Liver (tissue), 9 donors: ENCODE results near the gene ARHGAP35. TPM values are rescaled to one million over a fixed set of nuclear protein-coding genes. Genes with fewer than 3 reads are reported as not detected.

Experiments used
- DNase-seq: peaks from one replicate; pipeline ENCODE4 v3.0.0-alpha.2; 2017; ENCODE audit warnings: low spot score
- H3K27ac ChIP-seq, 2 donors: one replicate each; pipeline ENCODE4 v1.7.0; 2013; ENCODE audit warnings: inconsistent platforms in 2 of 2, low read length in 2 of 2, control low read depth in 1 of 2, low read depth in 1 of 2, mild to moderate bottlenecking in 1 of 2
- H3K27me3 ChIP-seq, 4 donors: one replicate each; pipeline versions ENCODE4 v1.6.1 to v1.7.0; 2013; ENCODE audit warnings: low read length in 3 of 4, inconsistent platforms in 1 of 4, mild to moderate bottlenecking in 1 of 4, moderate library complexity in 1 of 4; ENCODE audit not compliant: control insufficient read depth in 4 of 4, insufficient read depth in 4 of 4
- H3K36me3 ChIP-seq, 4 donors: one replicate each; pipeline versions ENCODE4 v1.6.1 to v1.7.0; 2013; ENCODE audit warnings: low read length in 3 of 4, mild to moderate bottlenecking in 3 of 4, low read depth in 1 of 4, moderate library complexity in 1 of 4; ENCODE audit not compliant: control insufficient read depth in 4 of 4, insufficient read depth in 3 of 4
- H3K4me1 ChIP-seq, 4 donors: one replicate each; pipeline versions ENCODE4 v1.6.1 to v1.7.0; 2013; ENCODE audit warnings: low read length in 3 of 4, mild to moderate bottlenecking in 3 of 4, moderate library complexity in 1 of 4; ENCODE audit not compliant: control insufficient read depth in 4 of 4, insufficient read depth in 4 of 4
- H3K4me3 ChIP-seq, 3 donors: one replicate each; pipeline versions ENCODE4 v1.6.1 to v1.7.0; 2013; ENCODE audit warnings: low read length in 3 of 3, control low read depth in 1 of 3, low read depth in 1 of 3, mild to moderate bottlenecking in 1 of 3
- H3K9ac ChIP-seq, 2 donors: one replicate each; pipeline ENCODE4 v1.7.0; 2013; ENCODE audit warnings: low read length in 2 of 2, mild to moderate bottlenecking in 2 of 2, moderate library complexity in 2 of 2, control low read depth in 1 of 2, low read depth in 1 of 2
- H3K9me3 ChIP-seq, 4 donors: one replicate each; pipeline versions ENCODE4 v1.6.1 to v1.7.0; 2013; ENCODE audit warnings: low read length in 3 of 4; ENCODE audit not compliant: control insufficient read depth in 4 of 4
- EGR1 ChIP-seq, 2 donors: IDR thresholded peaks; 2 replicates each; pipeline ENCODE4 v1.6.1; 2016 to 2018; ENCODE audit warnings: antibody characterized with exemption in 2 of 2, low read depth in 2 of 2
- FOXA1 ChIP-seq: IDR thresholded peaks from 2 replicates; pipeline ENCODE4 v1.6.1; 2016; ENCODE audit warnings: antibody characterized with exemption
- FOXA2 ChIP-seq: IDR thresholded peaks from 2 replicates; pipeline ENCODE4 v1.6.1; 2016; ENCODE audit warnings: antibody characterized with exemption
- GABPA ChIP-seq, 2 donors: IDR thresholded peaks in 1 of 2; conservative IDR thresholded peaks in 1 of 2; 2 replicates each; pipeline ENCODE4 v1.6.1; 2016; ENCODE audit warnings: antibody characterized with exemption in 2 of 2, mild to moderate bottlenecking in 1 of 2, moderate library complexity in 1 of 2
- HNF4A ChIP-seq, 2 donors: conservative IDR thresholded peaks; 2 replicates each; pipeline ENCODE4 v1.6.1; 2016; ENCODE audit warnings: antibody characterized with exemption in 2 of 2, mild to moderate bottlenecking in 2 of 2
- HNF4G ChIP-seq: IDR thresholded peaks from 2 replicates; pipeline ENCODE4 v1.6.1; 2016; ENCODE audit warnings: antibody characterized with exemption
- JUND ChIP-seq, 2 donors: IDR thresholded peaks; 2 replicates each; pipeline ENCODE4 v1.6.1; 2016; ENCODE audit warnings: antibody characterized with exemption in 2 of 2
- NR2F2 ChIP-seq: IDR thresholded peaks from 2 replicates; pipeline ENCODE4 v1.6.1; 2016; ENCODE audit warnings: antibody characterized with exemption
- RAD21 ChIP-seq, 2 donors: IDR thresholded peaks; 2 replicates each; pipeline ENCODE4 v1.6.1; 2016; ENCODE audit warnings: antibody characterized with exemption in 2 of 2, mild to moderate bottlenecking in 2 of 2
- RXRA ChIP-seq, 2 donors: IDR thresholded peaks; 2 replicates each; pipeline ENCODE4 v1.6.1; 2017 to 2018; ENCODE audit warnings: antibody characterized with exemption in 2 of 2, mild to moderate bottlenecking in 1 of 2
- SP1 ChIP-seq: IDR thresholded peaks from 2 replicates; pipeline ENCODE4 v1.6.1; 2018; ENCODE audit warnings: antibody characterized with exemption, mild to moderate bottlenecking
- TAF1 ChIP-seq: conservative IDR thresholded peaks from 2 replicates; pipeline ENCODE4 v1.6.1; 2016; ENCODE audit warnings: antibody characterized with exemption, mild to moderate bottlenecking
- YY1 ChIP-seq: IDR thresholded peaks from 2 replicates; pipeline ENCODE4 v1.6.1; 2016; ENCODE audit warnings: antibody characterized with exemption, mild to moderate bottlenecking
- WGBS: extraction: QIAGEN DNeasy Blood & Tissue Kit; methylation state at CpG from one replicate; pipeline ENCODE4 v1.1.7; 2013; 5-methylcytosine and 5-hydroxymethylcytosine counted together
- polyA plus RNA-seq, 2 donors: library from polyadenylated mRNA; stranded (reverse) in 1 of 2; unstranded in 1 of 2; fragments of 200-250 nt in 1 of 2; fragments of >200 nt in 1 of 2; fragmentation: Nextera tagmentation in 1 of 2; extraction: Ambion mirVana in 1 of 2; gene quantifications; one replicate each; pipeline versions ENCODE4 v1.2.1 to v1.2.3, GENCODE V29; 2013 to 2015
- total RNA-seq, 2 donors: library from RNA; depleted of rRNA; stranded (reverse); fragments of >200 nt; gene quantifications; one replicate each; pipeline ENCODE4 v1.2.3, GENCODE V29; 2014
- TF ChIP-seq, protein P1 (sequence below): fragments of 150-350 bp; IDR thresholded peaks from 2 replicates; pipeline ENCODE4 v1.5.1; 2017; ENCODE audit warnings: improper control_type of control experiment, low read depth, low read length; ENCODE audit not compliant: missing input control
- TF ChIP-seq, protein P2 (sequence below): IDR thresholded peaks from 2 replicates; pipeline ENCODE4 v1.6.1; 2016; ENCODE audit warnings: antibody characterized with exemption, mild to moderate bottlenecking
- TF ChIP-seq, protein P3 (sequence below): IDR thresholded peaks from 2 replicates; pipeline ENCODE4 v1.6.1; 2016; ENCODE audit warnings: antibody characterized with exemption
- TF ChIP-seq, protein P4 (sequence below): IDR thresholded peaks from 2 replicates; pipeline ENCODE4 v1.6.1; 2016; ENCODE audit warnings: antibody characterized with exemption
- TF ChIP-seq, protein P5 (sequence below): IDR thresholded peaks from 2 replicates; pipeline ENCODE4 v1.6.1; 2016; ENCODE audit warnings: antibody characterized with exemption
- donor health status: healthy.
- donor health status: healthy.
- donor health status: healthy.
- donor health status: healthy.
- donor health status: healthy.

The ARHGAP35 gene
- total and polyA plus RNA-seq, 4 donors = 15.5 to 49.2 (median 21.7) TPM

DNA sequence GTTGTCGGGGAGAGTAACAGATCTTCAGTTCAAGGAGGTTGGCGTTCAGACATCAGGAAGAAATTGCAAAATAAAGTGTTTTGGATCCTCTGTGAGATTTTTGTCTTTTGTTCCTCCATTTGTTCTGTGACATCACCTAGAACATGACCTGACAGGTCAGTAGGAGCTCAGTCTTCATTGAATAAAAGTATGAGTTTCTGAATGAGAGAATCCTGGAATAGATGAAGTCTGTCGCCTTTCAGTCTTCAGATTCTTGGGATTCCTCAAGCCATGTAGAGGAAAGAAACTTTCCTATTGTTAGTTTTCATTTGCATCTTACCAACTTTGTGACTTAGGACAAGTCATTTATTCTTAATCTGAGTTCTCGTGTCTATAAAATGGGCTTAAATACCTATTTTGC, 14.4 kb downstream of the ARHGAP35 start:
- no peak for TF ChIP-seq SP1
- TF ChIP-seq RAD21 (IDR thresholded peaks at IDR 0.05) = no peak
- no peak for TF ChIP-seq TAF1
- no peak for TF ChIP-seq EGR1 (IDR thresholded peaks at IDR 0.05; ENCODE audit: low read depth in 2 of 2)
- TF ChIP-seq, protein P1, sequence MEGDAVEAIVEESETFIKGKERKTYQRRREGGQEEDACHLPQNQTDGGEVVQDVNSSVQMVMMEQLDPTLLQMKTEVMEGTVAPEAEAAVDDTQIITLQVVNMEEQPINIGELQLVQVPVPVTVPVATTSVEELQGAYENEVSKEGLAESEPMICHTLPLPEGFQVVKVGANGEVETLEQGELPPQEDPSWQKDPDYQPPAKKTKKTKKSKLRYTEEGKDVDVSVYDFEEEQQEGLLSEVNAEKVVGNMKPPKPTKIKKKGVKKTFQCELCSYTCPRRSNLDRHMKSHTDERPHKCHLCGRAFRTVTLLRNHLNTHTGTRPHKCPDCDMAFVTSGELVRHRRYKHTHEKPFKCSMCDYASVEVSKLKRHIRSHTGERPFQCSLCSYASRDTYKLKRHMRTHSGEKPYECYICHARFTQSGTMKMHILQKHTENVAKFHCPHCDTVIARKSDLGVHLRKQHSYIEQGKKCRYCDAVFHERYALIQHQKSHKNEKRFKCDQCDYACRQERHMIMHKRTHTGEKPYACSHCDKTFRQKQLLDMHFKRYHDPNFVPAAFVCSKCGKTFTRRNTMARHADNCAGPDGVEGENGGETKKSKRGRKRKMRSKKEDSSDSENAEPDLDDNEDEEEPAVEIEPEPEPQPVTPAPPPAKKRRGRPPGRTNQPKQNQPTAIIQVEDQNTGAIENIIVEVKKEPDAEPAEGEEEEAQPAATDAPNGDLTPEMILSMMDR = no peak
- TF ChIP-seq, protein P2, sequence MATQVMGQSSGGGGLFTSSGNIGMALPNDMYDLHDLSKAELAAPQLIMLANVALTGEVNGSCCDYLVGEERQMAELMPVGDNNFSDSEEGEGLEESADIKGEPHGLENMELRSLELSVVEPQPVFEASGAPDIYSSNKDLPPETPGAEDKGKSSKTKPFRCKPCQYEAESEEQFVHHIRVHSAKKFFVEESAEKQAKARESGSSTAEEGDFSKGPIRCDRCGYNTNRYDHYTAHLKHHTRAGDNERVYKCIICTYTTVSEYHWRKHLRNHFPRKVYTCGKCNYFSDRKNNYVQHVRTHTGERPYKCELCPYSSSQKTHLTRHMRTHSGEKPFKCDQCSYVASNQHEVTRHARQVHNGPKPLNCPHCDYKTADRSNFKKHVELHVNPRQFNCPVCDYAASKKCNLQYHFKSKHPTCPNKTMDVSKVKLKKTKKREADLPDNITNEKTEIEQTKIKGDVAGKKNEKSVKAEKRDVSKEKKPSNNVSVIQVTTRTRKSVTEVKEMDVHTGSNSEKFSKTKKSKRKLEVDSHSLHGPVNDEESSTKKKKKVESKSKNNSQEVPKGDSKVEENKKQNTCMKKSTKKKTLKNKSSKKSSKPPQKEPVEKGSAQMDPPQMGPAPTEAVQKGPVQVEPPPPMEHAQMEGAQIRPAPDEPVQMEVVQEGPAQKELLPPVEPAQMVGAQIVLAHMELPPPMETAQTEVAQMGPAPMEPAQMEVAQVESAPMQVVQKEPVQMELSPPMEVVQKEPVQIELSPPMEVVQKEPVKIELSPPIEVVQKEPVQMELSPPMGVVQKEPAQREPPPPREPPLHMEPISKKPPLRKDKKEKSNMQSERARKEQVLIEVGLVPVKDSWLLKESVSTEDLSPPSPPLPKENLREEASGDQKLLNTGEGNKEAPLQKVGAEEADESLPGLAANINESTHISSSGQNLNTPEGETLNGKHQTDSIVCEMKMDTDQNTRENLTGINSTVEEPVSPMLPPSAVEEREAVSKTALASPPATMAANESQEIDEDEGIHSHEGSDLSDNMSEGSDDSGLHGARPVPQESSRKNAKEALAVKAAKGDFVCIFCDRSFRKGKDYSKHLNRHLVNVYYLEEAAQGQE = no peak
- TF ChIP-seq HNF4G = no peak
- TF ChIP-seq, protein P3, sequence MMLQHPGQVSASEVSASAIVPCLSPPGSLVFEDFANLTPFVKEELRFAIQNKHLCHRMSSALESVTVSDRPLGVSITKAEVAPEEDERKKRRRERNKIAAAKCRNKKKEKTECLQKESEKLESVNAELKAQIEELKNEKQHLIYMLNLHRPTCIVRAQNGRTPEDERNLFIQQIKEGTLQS = no peak
- no peak for TF ChIP-seq RXRA (IDR thresholded peaks at IDR 0.05)
- TF ChIP-seq FOXA1 = no peak
- TF ChIP-seq YY1 = no peak
- TF ChIP-seq GABPA (IDR thresholded peaks at IDR 0.05 in 1 of 2, conservative IDR thresholded peaks at IDR 0.05 in 1 of 2) = no peak
- TF ChIP-seq, protein P4, sequence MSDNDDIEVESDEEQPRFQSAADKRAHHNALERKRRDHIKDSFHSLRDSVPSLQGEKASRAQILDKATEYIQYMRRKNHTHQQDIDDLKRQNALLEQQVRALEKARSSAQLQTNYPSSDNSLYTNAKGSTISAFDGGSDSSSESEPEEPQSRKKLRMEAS = no peak
- TF ChIP-seq NR2F2 = no peak
- TF ChIP-seq HNF4A (conservative IDR thresholded peaks at IDR 0.05) = no peak
- TF ChIP-seq, protein P5, sequence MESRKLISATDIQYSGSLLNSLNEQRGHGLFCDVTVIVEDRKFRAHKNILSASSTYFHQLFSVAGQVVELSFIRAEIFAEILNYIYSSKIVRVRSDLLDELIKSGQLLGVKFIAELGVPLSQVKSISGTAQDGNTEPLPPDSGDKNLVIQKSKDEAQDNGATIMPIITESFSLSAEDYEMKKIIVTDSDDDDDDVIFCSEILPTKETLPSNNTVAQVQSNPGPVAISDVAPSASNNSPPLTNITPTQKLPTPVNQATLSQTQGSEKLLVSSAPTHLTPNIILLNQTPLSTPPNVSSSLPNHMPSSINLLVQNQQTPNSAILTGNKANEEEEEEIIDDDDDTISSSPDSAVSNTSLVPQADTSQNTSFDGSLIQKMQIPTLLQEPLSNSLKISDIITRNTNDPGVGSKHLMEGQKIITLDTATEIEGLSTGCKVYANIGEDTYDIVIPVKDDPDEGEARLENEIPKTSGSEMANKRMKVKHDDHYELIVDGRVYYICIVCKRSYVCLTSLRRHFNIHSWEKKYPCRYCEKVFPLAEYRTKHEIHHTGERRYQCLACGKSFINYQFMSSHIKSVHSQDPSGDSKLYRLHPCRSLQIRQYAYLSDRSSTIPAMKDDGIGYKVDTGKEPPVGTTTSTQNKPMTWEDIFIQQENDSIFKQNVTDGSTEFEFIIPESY = no peak
- TF ChIP-seq FOXA2 = no peak
- no peak for TF ChIP-seq JUND (IDR thresholded peaks at IDR 0.05)
- no peaks in the 10 kb centered on the region for H3K9me3 ChIP-seq
- H3K4me1 ChIP-seq = peaks cover 11 to 26% (median 19%) of the 10 kb centered on the region in 4 donors
- H3K36me3 ChIP-seq = peaks cover 0 to 1% (median 0%) of the 10 kb centered on the region in 4 donors
- H3K27ac ChIP-seq = peak overlapping the region; percentile 85 to 94
- no peak overlapping the region for H3K4me3 ChIP-seq
- 72% methylated on average over 4 of the region's 4 CpGs for WGBS
- no peaks in the 10 kb centered on the region for H3K27me3 ChIP-seq
- peak overlapping the region in 1 of 2 donors; percentile 91 for H3K9ac ChIP-seq
- DNase-seq = no peak
